Mesendoderm (in vitro differentiated cells): Measurements from ENCODE around the gene ANKRD44.

Experiments used
- DNase-seq: peaks from one replicate; pipeline ENCODE4 v3.0.0; 2013
- H2AK5ac ChIP-seq: 2 replicates; pipeline ENCODE4 v1.6.1; 2013; ENCODE audit warnings: low read length, inconsistent platforms
- H2BK120ac ChIP-seq: 2 replicates; pipeline ENCODE4 v1.6.1; 2013; ENCODE audit warnings: low read depth, mild to moderate bottlenecking, low read length, moderate library complexity, mixed read lengths
- H2BK15ac ChIP-seq: replicated peaks from 2 replicates; pipeline ENCODE4 v1.6.1; 2013; ENCODE audit warnings: low read depth, mild to moderate bottlenecking, moderate library complexity
- H2BK5ac ChIP-seq: 2 replicates; pipeline ENCODE4 v1.6.1; 2013; ENCODE audit warnings: low read length, inconsistent platforms
- H3K18ac ChIP-seq: 2 replicates; pipeline ENCODE4 v1.6.1; 2013; ENCODE audit warnings: mild to moderate bottlenecking, low read length, mixed read lengths
- H3K23ac ChIP-seq: one replicate; pipeline ENCODE4 v1.6.1; 2013; ENCODE audit warnings: low read length
- H3K27ac ChIP-seq: 2 replicates; pipeline ENCODE4 v1.5.1; 2013; ENCODE audit warnings: low read depth, mild to moderate bottlenecking, inconsistent platforms, low read length, moderate library complexity
- H3K27me3 ChIP-seq: 2 replicates; pipeline ENCODE4 v1.6.1; 2013; ENCODE audit warnings: low read length, control low read depth, mild to moderate bottlenecking, inconsistent platforms; ENCODE audit not compliant: insufficient read depth, poor library complexity
- H3K36me3 ChIP-seq: 2 replicates; pipeline ENCODE4 v1.6.1; 2013; ENCODE audit warnings: low read length, inconsistent platforms; ENCODE audit not compliant: control insufficient read depth, insufficient read depth
- H3K4ac ChIP-seq: one replicate; pipeline ENCODE4 v1.6.1; 2013; ENCODE audit warnings: low read depth, mild to moderate bottlenecking, low read length, moderate library complexity
- H3K4me1 ChIP-seq: 2 replicates; pipeline ENCODE4 v1.6.1; 2013; ENCODE audit warnings: low read depth, low read length, inconsistent platforms; ENCODE audit not compliant: control insufficient read depth
- H3K4me2 ChIP-seq: 2 replicates; pipeline ENCODE4 v1.6.1; 2013; ENCODE audit warnings: low read length
- H3K4me3 ChIP-seq: 2 replicates; pipeline ENCODE4 v1.5.1; 2013; ENCODE audit warnings: mild to moderate bottlenecking, low read length
- H3K56ac ChIP-seq: one replicate; pipeline ENCODE4 v1.6.1; 2013; ENCODE audit warnings: low read length
- H3K79me1 ChIP-seq: 2 replicates; pipeline ENCODE4 v1.6.1; 2013; ENCODE audit warnings: low read length, inconsistent platforms
- H3K79me2 ChIP-seq: 2 replicates; pipeline ENCODE4 v1.6.1; 2013; ENCODE audit warnings: mild to moderate bottlenecking, low read length; ENCODE audit not compliant: control insufficient read depth, insufficient read depth
- H3K9ac ChIP-seq: 2 replicates; pipeline ENCODE4 v1.6.1; 2013; ENCODE audit warnings: low read length, inconsistent platforms
- H4K5ac ChIP-seq: one replicate; pipeline ENCODE4 v1.6.1; 2013; ENCODE audit warnings: low read length
- H4K8ac ChIP-seq: one replicate; pipeline ENCODE4 v1.6.1; 2013; ENCODE audit warnings: low read depth, mild to moderate bottlenecking, control low read depth, low read length, moderate library complexity
- WGBS: extraction: QIAGEN DNeasy Blood & Tissue Kit; methylation state at CpG from one replicate; pipeline ENCODE4 v1.1.7; 2013; ENCODE audit warnings: low lambda C conversion rate, missing lambda C conversion rate; ENCODE audit not compliant: insufficient coverage; ENCODE audit errors: extremely low coverage; 5-methylcytosine and 5-hydroxymethylcytosine counted together

ANKRD44 gene

DNA sequence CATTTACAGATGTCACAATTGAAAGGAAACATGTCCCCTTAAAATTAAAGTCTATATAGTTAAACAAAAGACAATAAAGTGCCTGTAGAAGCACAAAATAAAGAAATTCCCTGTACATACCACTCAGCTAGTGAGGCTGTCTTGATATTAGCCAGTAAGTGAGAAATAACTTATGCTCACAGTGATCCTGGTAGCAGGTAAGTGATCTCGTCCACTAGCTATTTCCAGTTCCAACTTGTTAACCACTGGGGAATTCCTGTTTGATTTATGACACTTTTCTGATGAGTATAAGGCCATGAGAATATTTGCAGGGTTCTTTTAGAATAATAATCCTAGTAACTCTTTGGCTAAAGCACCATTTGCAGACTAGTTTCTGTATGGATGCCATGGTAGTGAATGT lies 256.1 kb downstream of the ANKRD44 start:
- DNase-seq, result no peak
- Histone ChIP-seq H3K56ac (no peak overlapping the region), H3K4me3 (no peak overlapping the region), H3K18ac (no peak overlapping the region), H3K23ac (no peak overlapping the region), H2BK120ac (no peak overlapping the region), H3K79me1 (no peaks in the 10 kb centered on the region), H3K27me3 (no peaks in the 10 kb centered on the region), H2BK15ac (no peak overlapping the region), H3K27ac (no peak overlapping the region), H4K8ac (no peak overlapping the region), H3K9ac (no peak overlapping the region), H2BK5ac (no peak overlapping the region), H3K4me2 (no peak overlapping the region), H2AK5ac (no peak overlapping the region), H3K4me1 (no peaks in the 10 kb centered on the region), H3K79me2 (no peaks in the 10 kb centered on the region), H4K5ac (no peak overlapping the region), H3K36me3 (no peaks in the 10 kb centered on the region), H3K4ac (no peak overlapping the region)
- WGBS, result no CpG with 5 or more reads among the region's 1 CpG

DNA sequence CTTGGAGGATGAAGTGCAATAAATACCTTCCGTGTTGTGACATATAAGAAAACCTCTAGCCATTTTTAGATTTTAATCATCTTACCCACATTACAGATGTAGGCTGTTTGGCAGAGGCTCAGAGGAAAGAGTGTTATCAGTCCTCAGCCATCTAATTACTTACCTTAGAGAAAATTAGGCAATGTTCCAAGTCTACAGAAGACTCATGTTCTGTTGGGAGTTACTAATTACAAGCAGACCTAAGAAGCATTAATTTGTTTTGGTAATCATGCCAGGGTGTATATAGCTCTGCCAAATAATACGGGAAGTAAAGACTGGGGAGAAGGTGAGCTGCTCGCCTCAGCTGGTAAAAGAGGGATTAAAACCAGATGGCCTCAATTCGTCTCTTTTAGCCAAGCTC lies 258.2 kb downstream of the ANKRD44 start:
- Histone ChIP-seq H3K36me3 (no peaks in the 10 kb centered on the region), H3K56ac (no peak overlapping the region), H3K18ac (no peak overlapping the region), H3K79me1 (no peaks in the 10 kb centered on the region), H4K5ac (no peak overlapping the region), H2BK15ac (no peak overlapping the region), H3K27me3 (no peaks in the 10 kb centered on the region), H3K79me2 (no peaks in the 10 kb centered on the region), H2BK5ac (no peak overlapping the region), H3K4me1 (no peaks in the 10 kb centered on the region), H2AK5ac (no peak overlapping the region), H3K9ac (no peak overlapping the region), H2BK120ac (no peak overlapping the region), H4K8ac (no peak overlapping the region), H3K27ac (no peak overlapping the region), H3K4me3 (no peak overlapping the region), H3K4me2 (no peak overlapping the region), H3K23ac (no peak overlapping the region), H3K4ac (no peak overlapping the region)
- no peak for DNase-seq
- no CpG with 5 or more reads among the region's 4 CpGs for WGBS

DNA sequence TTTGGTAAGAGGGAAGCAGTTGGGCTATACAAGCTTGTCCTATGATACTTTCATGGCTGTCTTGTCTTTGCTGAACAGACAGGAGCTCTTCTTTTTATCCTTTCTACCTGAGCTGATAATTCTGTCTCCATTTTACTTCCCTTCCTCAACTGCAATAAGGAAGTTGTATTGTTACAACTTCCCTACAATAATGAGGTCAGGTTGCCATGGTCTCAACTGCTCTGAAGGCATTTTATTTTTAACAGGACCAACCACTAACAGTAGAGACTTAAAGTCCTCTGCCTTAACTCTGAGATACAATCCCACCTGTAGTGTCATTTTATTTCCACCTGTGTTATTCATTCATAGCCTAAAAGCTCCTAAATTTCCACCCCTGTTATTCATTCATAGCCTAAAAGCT lies 265.5 kb downstream of the ANKRD44 start:
- no peak for DNase-seq
- H3K9ac ChIP-seq, result no peak overlapping the region
- no peak overlapping the region for H2BK15ac ChIP-seq
- H3K4ac ChIP-seq, result no peak overlapping the region
- H3K27ac ChIP-seq, result no peak overlapping the region
- no peak overlapping the region for H3K56ac ChIP-seq
- no peaks in the 10 kb centered on the region for H3K4me1 ChIP-seq
- H3K79me2 ChIP-seq, result no peaks in the 10 kb centered on the region
- no peak overlapping the region for H3K4me3 ChIP-seq
- H3K79me1 ChIP-seq, result no peaks in the 10 kb centered on the region
- no peaks in the 10 kb centered on the region for H3K27me3 ChIP-seq
- H2BK5ac ChIP-seq, result no peak overlapping the region
- H3K4me2 ChIP-seq, result no peak overlapping the region
- H3K23ac ChIP-seq, result no peak overlapping the region
- no peak overlapping the region for H2BK120ac ChIP-seq
- no peak overlapping the region for H3K18ac ChIP-seq
- no peaks in the 10 kb centered on the region for H3K36me3 ChIP-seq
- H4K8ac ChIP-seq, result no peak overlapping the region
- no peak overlapping the region for H2AK5ac ChIP-seq
- no peak overlapping the region for H4K5ac ChIP-seq

DNA sequence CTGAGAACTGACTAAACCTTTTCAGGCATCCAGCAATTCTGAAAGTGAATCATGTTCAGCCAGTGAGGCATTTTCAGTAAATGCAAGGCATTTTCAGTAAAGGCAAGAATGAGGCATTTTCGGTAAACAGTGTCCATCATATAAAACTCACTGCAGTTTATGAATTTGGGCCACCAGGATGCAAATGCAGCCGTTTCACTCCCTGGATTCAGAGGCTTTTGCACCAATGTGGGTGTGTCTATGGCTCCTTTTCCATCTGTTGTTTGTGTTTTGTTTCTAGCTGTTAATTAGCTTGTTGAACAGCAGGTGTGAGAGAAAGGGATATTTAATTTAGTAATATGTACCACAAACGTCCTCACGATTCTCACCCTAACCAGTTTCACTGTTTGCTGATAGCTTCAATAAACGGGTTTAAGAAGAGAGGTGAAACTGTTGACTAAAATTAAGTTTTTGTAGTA lies 267.8 kb downstream of the ANKRD44 start:
- H2AK5ac ChIP-seq, result no peak overlapping the region
- H4K8ac ChIP-seq, result no peak overlapping the region
- H3K79me1 ChIP-seq, result no peaks in the 10 kb centered on the region
- H3K79me2 ChIP-seq, result no peaks in the 10 kb centered on the region
- DNase-seq, result no peak
- H3K4me2 ChIP-seq, result no peak overlapping the region
- WGBS, result no CpG with 5 or more reads among the region's 5 CpGs
- H3K4me3 ChIP-seq, result no peak overlapping the region
- no peaks in the 10 kb centered on the region for H3K27me3 ChIP-seq
- H3K56ac ChIP-seq, result no peak overlapping the region
- no peaks in the 10 kb centered on the region for H3K4me1 ChIP-seq
- no peaks in the 10 kb centered on the region for H3K36me3 ChIP-seq
- H2BK5ac ChIP-seq, result no peak overlapping the region
- H3K27ac ChIP-seq, result no peak overlapping the region
- H2BK15ac ChIP-seq, result no peak overlapping the region
- H3K18ac ChIP-seq, result no peak overlapping the region
- no peak overlapping the region for H3K23ac ChIP-seq
- no peak overlapping the region for H4K5ac ChIP-seq
- H2BK120ac ChIP-seq, result no peak overlapping the region
- H3K4ac ChIP-seq, result no peak overlapping the region
- no peak overlapping the region for H3K9ac ChIP-seq

DNA sequence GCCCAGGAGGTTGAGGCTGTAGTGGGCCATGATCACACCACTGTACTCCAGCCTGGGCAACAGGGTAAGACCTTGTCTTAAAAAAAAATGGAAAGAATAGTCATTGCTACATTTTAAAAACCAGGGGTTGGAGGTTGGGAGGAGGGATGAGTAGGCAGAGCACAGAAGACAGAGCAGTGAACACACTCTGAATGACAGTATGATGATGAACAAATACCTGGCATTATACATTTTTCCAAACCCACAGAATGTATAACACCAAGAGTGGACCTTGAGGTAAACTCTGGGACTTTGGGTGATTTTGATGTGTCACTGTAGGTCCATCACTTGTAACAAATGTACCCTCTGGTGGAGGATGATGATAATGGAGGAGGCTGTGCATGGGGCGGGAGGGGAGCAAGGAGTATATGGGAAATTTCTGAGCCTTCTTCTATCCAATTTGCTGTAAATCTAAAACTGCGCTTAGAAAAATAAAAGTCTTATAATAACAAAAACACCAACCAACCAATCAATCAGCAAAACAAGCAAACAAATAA lies 272.6 kb downstream of the ANKRD44 start:
- Histone ChIP-seq H3K79me1 (no peaks in the 10 kb centered on the region), H3K4me2 (no peak overlapping the region), H3K4me1 (no peaks in the 10 kb centered on the region), H3K79me2 (no peaks in the 10 kb centered on the region), H2BK5ac (no peak overlapping the region), H3K56ac (no peak overlapping the region), H4K8ac (no peak overlapping the region), H3K4ac (no peak overlapping the region), H4K5ac (no peak overlapping the region), H3K18ac (no peak overlapping the region), H2AK5ac (no peak overlapping the region), H3K4me3 (no peak overlapping the region), H2BK15ac (no peak overlapping the region), H2BK120ac (no peak overlapping the region), H3K9ac (no peak overlapping the region), H3K27ac (no peak overlapping the region), H3K23ac (no peak overlapping the region), H3K27me3 (no peaks in the 10 kb centered on the region), H3K36me3 (no peaks in the 10 kb centered on the region)
- peak; percentile 53 for DNase-seq
- no CpG with 5 or more reads among the region's 2 CpGs for WGBS

DNA sequence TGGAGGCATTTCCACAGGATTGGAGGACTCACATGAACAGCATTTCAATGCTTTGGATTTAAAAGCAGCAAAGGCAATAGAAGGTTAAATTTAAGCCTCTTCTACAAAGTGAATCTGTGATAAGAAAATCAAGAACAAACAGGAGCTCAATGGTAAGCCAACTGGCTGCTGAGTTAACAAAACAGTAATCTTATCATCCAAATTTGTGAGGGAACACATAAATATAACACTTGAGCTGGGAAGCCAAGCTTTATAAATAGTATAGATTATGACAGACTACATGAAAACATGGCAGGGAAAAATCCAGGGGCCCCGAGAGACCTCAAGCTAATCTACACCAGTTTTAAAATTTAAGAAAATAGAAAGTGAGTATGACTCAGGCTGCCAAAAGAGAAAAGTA lies 275.6 kb downstream of the ANKRD44 start:
- no peak overlapping the region for H3K9ac ChIP-seq
- H3K4me2 ChIP-seq, result no peak overlapping the region
- no peak overlapping the region for H2BK5ac ChIP-seq
- no peak overlapping the region for H2BK120ac ChIP-seq
- H2BK15ac ChIP-seq, result no peak overlapping the region
- no peak overlapping the region for H3K4ac ChIP-seq
- no peak overlapping the region for H4K8ac ChIP-seq
- no peak overlapping the region for H2AK5ac ChIP-seq
- H3K27me3 ChIP-seq, result no peaks in the 10 kb centered on the region
- H3K18ac ChIP-seq, result no peak overlapping the region
- H3K79me1 ChIP-seq, result no peaks in the 10 kb centered on the region
- H3K79me2 ChIP-seq, result no peaks in the 10 kb centered on the region
- H3K56ac ChIP-seq, result no peak overlapping the region
- no peak overlapping the region for H3K23ac ChIP-seq
- WGBS, result no CpG with 5 or more reads among the region's 1 CpG
- H3K4me3 ChIP-seq, result no peak overlapping the region
- H3K4me1 ChIP-seq, result no peaks in the 10 kb centered on the region
- H3K27ac ChIP-seq, result no peak overlapping the region
- no peak overlapping the region for H4K5ac ChIP-seq
- no peaks in the 10 kb centered on the region for H3K36me3 ChIP-seq
- DNase-seq, result no peak
